Fibroblast of skin of right biceps (primary cell): ENCODE measurements around the gene LIF.
A peak's percentile ranks its signal among the peaks of the same experiment; 100 is the strongest.

Source experiments
- DNase-seq: peaks from one replicate; pipeline ENCODE4 v3.0.0-alpha.2; 2013

LIF gene

DNA sequence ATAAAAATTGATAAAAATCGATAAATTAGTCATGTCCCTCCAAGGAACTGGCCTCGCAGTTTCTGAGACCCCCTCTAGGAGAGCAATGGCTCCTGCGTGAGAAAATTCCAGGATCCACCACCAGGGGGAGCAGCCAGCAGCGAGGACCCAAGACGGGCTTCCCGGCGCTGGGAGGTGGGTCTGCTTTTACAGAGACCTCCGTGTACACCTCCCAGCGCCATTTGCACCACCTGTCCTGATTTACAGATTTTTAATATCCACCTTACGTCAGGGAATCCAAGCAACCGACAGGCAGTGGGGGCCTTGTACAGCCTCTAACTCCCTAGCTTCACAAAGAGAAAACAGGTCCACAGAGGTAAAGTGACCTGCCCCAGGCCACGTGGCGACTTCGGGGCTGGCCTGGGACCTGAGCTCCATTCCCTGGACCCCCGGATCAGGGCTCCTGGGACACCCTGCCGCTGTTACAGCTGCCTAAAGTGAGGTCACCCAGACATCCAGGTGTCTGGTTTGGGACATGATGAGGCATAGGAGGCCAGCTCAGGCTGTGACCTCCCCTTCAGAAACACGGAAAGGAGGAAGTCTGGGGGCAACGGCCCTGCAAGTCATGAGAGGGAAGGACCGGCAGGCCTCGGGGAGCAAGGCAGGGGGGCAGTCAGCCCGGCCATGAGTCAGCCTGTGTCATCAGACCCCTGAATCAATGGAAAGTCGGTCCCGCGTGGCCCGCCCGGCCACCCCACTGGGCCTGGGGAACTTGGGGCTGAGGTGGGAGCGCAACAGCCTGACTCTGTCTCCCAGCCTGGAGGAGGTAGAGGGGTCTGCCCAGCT, 16.6 kb upstream of the LIF start:
- peak; percentile 59 for DNase-seq

GRCh38 chr22:30262112-30262511, 15.6 kb upstream of the LIF start:
- no peak for DNase-seq

DNA sequence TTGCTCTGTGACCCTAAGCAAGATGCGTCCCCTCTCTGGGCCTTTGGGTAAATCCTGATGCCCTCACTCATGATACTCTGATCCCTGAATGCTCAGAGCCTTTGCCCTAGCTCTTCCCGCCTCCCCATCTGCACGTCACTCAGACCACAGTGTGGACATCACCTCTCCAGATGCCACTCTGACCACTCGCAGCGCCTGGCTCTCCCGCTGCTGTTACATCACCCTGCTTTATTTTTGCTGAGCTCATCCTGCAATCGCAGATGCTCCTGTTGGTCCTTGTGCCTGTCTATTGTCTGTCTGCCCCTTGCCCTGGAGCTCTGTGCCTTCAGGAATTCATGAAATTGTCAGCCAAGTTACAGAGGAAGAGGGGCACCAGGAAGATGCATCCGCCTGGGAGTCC, 14.6 kb upstream of the LIF start:
- no peak for DNase-seq

DNA sequence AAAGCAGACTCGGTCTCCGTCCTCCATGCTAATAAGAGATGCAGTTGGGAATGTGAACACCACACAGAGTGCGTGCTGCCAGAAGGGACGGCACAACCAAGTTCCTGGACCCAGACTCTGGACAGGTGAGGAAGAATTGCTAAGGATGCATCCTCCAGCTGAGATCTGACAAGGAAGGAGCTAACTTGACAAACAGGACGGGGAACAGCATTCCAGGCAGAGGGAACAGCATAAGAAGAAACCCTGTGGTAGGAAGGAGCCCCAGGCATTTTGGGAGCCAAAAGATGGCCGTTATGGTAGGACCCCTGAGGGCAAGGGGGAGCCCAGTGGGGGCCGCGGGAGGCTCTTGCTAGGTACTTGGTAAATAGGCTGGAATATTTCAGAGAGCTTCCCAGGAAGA, 14.1 kb upstream of the LIF start:
- no peak for DNase-seq

DNA sequence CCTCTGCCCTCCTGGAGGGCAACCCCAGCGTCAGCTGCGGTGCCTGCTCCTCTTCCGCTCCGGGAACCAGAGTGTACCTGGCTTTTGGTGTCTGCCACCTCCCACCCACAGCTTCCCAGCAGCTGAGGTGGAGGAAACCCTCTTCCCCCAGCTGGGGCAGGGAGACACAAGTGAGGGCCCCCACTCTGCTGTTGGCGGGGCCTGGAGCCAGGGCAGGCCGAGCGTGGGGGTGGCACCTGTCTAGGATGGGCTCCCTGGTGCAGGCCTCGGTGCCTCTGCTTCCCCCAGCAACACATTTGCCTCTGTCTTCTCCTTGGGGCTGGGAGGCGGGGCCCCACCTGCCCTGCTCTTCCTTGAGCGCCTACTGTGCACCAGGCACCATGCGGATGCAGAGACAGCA, 13.7 kb upstream of the LIF start:
- DNase-seq: no peak

DNA sequence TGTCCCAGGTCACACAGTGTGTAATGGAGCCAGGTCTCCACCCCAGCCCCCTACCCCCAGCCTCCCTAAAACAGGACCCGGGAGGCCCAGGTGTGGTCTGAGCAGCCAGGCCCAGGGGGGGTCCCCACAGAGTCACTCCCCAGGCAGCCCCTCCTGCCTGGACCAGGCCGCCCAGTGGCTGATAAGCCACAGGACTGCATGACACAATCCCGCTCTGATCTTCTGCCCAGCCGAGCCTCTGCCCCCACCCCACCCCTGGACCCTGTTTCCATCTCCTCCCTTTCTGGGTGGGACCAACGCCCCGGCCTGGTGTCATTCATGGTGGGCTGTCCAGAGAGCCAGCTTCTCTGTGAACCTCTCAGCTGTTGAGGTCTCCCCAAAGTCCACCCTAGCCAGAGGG, 7.8 kb upstream of the LIF start:
- no peak for DNase-seq

DNA sequence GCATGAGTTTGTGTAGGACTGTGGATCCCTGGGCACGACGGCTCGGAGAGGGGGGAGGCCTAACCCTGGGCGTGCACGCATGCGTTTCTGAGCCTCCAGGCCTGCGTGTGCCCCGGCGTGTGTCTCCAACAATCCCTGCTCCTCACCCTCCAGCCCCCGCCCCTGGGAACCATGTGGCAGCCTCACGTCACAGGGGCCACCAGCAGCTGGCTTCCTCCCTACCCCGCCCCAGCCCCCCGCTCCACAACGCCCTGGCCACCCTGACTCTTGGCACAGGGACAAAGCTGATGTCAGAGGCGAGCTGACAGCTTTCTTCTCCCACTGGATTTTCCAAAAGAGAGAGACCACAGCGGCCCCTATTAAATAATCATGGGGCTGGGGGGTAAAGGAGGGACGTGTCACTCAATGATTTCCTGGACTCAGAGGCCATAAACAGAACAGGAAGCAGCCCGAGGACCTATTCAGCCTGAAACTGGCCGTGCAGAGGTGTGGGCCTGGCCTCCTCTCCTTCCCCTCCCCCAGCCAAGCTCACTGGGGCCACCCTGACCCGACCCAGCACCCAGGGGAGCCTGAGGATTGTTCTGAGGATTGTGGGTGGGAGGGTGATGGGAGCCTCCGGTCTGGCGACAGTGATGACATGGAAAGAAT, 6.8 kb upstream of the LIF start:
- DNase-seq: peak; percentile 82

DNA sequence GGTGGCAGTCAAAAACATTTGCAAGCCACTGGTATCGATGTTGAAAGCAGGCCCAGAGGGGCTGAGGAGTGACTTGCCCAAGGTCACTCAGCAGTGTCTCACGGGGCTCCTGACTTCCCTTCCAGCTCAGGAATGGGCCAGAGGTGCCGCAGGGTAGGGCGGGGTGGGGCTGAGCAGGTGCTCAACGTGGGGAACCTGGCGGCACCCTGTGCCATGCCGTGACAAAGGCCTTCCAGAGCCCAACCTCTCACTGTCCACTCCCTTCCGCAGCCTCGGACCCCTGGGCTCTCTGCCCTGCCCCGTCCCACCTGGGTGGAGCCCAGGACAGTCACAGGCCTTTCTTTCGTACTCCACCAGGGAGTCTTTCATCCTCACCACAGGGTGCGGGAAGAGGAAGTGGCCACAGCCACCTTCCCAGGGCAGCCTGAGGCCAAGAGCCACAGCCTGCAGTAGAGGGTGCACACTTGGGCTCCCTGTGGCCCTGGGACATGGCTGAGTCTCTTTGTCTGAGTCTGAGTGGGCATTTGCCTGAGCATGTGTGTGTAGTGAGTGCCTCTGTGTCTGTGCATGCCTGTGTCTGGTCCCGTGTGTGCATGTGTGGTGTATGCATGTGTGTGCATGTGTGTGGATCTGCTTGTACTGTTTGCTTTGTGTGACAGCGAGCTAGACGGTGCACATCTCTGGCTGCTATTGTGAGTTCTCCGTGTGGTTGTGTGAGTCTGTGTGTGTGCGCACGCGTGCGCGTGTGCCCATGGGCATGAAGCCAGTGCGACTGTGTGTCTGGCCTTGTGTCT, 6.0 kb upstream of the LIF start:
- DNase-seq: no peak

- peak; percentile 86 for DNase-seq
Measured at GRCh38 chr22:30251711-30252110, 5.2 kb upstream of the LIF start.

DNA sequence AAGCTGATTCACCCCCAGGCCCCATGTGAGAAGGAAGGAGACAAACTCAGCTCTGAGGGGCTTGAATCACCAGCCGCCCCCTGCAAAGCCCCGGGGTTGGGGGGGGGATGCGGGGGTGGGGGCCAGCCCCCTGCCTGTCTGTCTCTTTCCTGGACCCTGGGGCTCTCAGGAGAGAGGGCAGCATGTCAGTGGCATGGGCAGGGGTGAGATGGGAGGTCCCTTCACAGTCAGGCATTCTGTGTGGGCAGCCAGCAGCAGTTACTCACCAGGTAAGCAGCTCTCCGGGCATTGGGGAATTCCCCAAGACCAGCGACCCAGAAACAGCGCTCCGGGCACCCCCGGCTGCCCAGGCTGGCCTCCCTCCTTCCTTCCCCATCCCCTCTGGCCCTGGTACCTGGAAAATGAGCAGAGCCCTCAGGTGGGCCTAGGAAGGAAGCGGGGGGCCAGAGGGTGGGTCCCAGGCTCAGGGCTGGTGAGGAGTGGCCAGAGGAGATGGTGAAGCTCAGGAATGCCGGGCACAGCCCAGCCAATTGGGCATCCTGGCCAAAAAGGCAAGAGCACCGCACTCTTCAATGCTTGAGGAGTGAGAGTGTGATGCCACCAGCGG, 4.2 kb upstream of the LIF start:
- DNase-seq: peak; percentile 57

DNA sequence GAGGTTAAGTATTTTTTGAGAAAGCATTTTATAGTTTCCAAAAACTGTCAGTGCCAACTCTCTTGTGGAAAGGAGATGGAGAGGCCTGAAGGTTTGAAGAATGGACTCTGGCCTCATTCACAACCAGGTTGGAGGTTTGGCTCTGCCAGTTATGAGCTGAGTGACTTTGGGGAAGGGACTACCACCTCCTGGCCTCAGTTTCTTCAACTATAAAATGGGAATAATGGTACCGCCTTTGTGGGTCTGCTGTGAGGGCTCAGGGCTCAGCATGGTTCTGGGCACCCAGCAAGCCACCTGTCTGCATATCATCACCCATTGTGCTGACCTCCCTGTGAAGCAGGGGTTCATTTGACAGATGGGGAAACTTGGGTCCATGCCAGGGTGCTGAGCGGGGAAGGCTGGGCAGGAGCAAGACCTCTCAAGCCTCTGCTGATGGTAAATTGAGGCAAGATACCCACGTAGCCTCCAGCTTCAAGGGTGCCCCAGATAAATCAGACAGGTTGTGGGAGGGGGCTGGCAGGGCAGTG, 3.5 kb upstream of the LIF start:
- no peak for DNase-seq

DNA sequence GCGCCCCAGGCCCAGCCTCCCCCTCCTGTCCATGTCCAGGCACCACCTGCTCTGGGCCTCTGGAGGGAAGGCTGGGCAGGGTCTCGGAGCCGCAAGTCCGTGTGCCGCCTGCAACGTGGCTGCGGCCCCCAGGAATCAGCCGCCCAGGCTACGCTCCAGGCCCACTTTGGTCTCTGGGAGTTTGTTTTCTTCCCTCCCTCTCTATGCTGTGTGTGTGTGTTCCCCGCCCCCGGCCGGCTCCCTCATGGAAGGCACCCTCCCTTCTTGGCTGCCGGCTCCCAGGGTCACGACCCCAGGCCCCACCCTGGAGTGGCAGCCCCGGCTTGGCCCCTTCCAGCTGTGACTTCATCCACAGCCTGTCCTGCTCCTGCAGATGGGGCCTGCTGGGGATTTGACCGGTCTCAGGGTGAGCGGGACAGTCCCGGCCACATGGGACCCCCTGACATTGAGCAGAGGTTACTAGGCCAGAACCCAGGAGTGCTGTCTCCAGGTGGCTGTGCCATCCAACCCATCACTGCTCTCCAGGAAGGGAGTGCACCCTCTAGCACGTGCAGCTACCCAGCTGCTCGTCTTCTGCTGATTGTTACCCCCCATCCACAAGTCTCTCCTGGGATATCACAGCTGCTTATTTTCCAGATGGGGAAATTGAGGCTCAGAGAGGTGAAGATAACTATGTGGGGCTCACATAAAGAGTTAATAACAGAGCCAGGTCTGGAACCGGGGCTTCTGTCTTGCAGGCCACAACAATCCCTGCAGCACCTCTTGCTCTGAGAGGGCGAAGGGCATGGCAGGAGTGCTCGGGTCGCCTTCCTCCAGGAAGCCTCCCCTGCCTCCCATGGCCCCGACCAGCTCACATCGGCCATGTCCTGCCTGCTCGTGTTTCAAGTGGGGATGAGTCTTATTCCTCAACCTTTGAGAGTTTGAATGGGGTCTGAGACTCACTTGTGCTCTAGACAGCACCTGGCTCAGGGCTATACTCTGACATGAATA, 2.8 kb upstream of the LIF start:
- DNase-seq: no peak

DNA sequence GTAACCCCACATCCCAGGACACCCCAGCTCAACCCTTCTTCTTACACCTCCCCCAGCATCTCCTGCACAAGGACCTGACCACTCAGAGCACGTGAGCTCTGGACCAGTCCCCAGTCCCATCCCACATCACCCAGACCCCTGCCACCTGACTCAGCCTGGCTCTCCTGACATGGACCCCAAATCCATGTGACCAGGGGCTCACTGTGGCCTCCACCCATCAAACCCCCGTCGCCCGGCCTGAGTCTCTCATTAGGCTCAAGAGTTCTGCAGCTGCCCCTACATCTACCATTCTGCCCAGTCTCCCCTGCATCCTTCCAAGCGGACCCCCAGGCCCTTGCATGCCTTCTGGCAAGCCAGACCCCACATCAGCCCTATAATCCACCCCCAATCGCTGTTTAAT, 1.9 kb upstream of the LIF start:
- no peak for DNase-seq

DNA sequence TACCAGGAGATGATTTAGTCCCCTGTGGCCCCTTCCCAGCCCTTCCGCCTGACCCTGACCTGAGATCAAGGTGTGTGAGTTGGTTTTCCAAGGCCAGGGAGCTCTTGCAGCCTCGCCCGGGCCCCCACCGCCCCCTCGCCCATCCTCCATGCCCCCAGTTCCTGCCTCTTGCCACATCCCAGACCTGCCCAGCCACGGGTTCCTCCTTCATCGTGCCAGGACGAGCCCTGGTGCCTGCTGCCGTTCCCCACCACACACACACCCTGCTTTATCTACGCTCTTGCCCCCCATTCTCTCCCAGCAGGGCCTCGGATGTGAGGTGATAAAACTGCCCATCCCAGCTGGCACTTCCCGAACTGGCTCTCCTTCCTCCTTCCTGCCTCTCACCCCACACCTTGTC, 1.4 kb upstream of the LIF start:
- DNase-seq: no peak

DNA sequence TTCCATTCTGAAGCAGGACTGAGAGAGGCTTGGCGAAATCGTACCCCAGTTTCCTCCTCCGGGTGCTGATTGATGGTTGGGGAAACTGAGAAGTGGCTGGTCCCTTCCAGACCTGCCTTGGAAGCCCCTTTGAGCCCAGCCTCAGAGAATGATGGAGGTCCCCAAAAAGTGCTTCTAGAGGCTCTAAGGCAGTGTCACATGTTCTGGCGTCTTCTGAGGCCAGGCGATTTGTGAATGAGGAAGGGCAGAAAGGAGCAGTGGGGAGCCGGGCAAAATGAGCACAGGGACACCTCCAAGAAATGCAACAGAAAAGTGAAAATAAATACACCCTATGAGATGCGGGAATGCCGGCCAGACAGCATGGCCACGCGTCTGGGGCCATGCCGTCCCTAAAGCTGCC, 1.0 kb upstream of the LIF start:
- no peak for DNase-seq

GRCh38 chr22:30246814-30247376, 336 bp upstream of the LIF start:
- peak; percentile 71 for DNase-seq

DNA sequence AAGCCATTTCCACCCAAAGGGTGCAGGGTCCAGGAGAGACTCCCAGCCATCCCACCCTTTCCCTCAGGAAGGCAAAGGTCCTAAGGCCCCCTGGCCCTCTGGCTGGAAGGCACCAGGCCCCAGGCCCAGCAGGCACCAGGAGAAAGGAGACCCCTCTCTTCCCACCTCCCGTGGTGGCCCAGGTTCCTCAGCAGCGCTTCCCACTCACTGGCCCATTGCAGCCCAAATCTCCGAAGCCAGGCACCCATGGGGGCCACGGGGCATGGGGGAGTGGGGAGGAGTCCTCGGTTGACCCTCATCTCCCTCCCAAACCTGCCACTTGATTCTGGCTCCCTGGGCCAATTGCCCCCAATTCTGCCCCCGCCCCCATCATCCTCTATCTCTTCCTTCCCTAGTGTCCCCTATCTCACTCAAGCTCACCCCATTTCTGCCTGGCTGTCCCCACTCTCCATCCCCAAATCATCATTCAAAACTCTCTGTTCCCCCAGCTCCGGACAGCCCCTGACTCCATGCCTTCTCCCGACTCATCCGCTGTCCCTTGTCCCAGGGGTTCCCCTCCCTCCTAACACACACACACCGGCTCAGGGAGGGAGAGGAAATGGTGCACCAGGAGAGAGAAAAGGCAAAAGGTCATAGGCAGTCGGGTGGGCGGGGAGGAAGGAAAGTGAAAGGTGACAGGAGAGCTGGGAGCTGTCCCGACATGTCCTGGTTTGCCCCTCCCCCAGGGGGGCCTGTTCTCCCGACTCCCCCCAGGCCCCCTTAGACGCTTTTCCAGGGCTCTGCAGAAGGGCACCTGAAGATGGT, 1.2 kb downstream of the LIF start:
- no peak for DNase-seq

GRCh38 chr22:30244641-30245040, 1.9 kb downstream of the LIF start:
- no peak for DNase-seq

- no peak for DNase-seq
Measured at GRCh38 chr22:30244066-30244465, 2.5 kb downstream of the LIF start.

GRCh38 chr22:30243661-30244060, 2.9 kb downstream of the LIF start:
- DNase-seq: no peak
